Activated T-helper 1 cell treated with anti-CD3 and anti-CD28 coated beads, Interleukin-12 subunit alpha, Interleukin-12 subunit beta, Interleukin-2, Interleukin-4 antibody, amounts not matched to agents 30 ng/mL and 10 ng/mL and 1 ng/mL, durations not matched to agents 14 hours and 24 hours and 36 hours (primary cell): ENCODE results near the gene GUCY1A2. TPM values are rescaled to one million over a fixed set of nuclear protein-coding genes. Genes with fewer than 3 reads are reported as not detected.

ENCODE experiments used
- DNase-seq: peaks from one replicate; pipeline ENCODE4 v3.0.0; 2021; ENCODE audit warnings: low spot score
- H3K27ac Mint-ChIP-seq: one replicate; pipeline ENCODE4 v1.8.0; 2021; ENCODE audit warnings: mild to moderate bottlenecking, mixed read lengths
- H3K27me3 Mint-ChIP-seq: one replicate; pipeline ENCODE4 v1.8.0; 2022; ENCODE audit warnings: mild to moderate bottlenecking, moderate library complexity, mixed read lengths; ENCODE audit not compliant: insufficient read depth
- H3K36me3 Mint-ChIP-seq: one replicate; pipeline ENCODE4 v1.8.0; 2021; ENCODE audit warnings: low read depth, mixed read lengths
- H3K4me1 Mint-ChIP-seq: one replicate; pipeline ENCODE4 v1.8.0; 2021; ENCODE audit warnings: low read depth, mixed read lengths
- H3K4me3 Mint-ChIP-seq: one replicate; pipeline ENCODE4 v1.8.0; 2021; ENCODE audit warnings: mild to moderate bottlenecking, moderate library complexity, mixed read lengths
- H3K9me3 Mint-ChIP-seq: one replicate; pipeline ENCODE4 v1.8.0; 2021; ENCODE audit warnings: mixed read lengths
- intact Hi-C: fragments of 100-400 bp; cut with micrococcal nuclease; formaldehyde crosslinking; loops from one replicate; pipeline ENCODE4 v1.15.1; 2024
- total RNA-seq: library from RNA; stranded (reverse); gene quantifications from 2 replicates; pipeline ENCODE4 v1.2.3, GENCODE V29; 2022

The GUCY1A2 gene
- total RNA-seq, 1 donor from 2014 or later: not detected

- DNase-seq: no peak
- H3K4me1 Mint-ChIP-seq: no peaks in the 10 kb centered on the region
These were observed 29.2 kb downstream of the GUCY1A2 start for GRCh38 chr11:106989078-106989455.

DNA sequence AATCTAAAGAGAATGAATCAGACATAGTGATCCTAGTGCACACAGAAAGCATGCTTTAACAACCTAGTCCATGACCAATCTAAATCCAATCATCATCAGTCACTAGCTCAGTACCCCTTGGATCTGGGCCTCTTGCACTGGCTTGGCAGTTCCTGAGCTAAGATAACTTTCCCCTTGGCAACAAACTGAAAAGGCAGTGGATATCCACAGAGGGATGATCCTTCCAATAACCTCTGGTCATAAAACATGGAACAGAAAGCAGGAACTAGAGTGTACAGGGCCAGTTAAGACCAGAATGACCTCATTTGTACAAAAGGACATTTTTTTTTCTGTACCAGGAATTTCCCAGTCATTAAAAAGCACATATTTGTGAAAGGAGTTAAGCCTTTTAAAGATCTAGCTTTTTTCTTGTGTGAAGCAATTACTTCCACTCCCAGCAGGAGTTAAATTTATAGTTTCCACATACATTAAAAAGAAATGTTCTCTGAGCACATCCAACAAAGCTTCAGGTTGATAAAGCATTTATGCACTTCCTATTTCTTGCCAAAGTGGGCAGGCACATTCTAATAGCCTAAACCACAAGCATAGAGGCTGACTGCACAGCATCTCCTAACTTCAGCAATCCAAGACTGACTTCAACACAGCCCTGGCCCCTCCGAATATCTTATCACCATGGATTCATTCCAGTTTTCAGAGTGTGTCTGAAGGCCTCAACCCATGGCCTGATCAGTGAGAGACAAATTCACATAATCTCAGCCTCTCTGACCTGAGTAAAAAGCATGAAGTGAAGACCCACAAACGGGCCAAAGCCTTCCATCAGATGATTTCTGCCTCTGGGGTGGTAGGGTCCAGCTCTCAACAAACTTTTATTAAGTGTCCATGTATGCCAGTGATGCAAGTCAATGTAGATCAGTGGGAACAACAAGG, 29.9 kb downstream of the GUCY1A2 start:
- H3K4me1 Mint-ChIP-seq: no peaks in the 10 kb centered on the region
- no peaks in the 10 kb centered on the region for H3K36me3 Mint-ChIP-seq
- no peak overlapping the region for H3K4me3 Mint-ChIP-seq
- peaks cover 4% of the 10 kb centered on the region for H3K9me3 Mint-ChIP-seq
- intact Hi-C loops: no loop called here
- no peak for DNase-seq
- no peaks in the 10 kb centered on the region for H3K27me3 Mint-ChIP-seq
- no peak overlapping the region for H3K27ac Mint-ChIP-seq

More at GRCh38 chr11:106989078-106989455, 29.2 kb downstream of the GUCY1A2 start:
- Mint-ChIP-seq H3K36me3 (no peaks in the 10 kb centered on the region), H3K4me3 (no peak overlapping the region), H3K27me3 (no peaks in the 10 kb centered on the region), H3K27ac (no peak overlapping the region), H3K9me3 (peaks cover 4% of the 10 kb centered on the region)
- intact Hi-C loops: no loop called here

GRCh38 chr11:106986673-106987072, 31.6 kb downstream of the GUCY1A2 start:
- Mint-ChIP-seq H3K4me1 (no peaks in the 10 kb centered on the region), H3K36me3 (no peaks in the 10 kb centered on the region), H3K27ac (no peak overlapping the region), H3K4me3 (no peak overlapping the region), H3K27me3 (no peaks in the 10 kb centered on the region), H3K9me3 (no peaks in the 10 kb centered on the region)
- intact Hi-C loops: no loop called here
- no peak for DNase-seq

- Mint-ChIP-seq H3K36me3 (no peaks in the 10 kb centered on the region), H3K27ac (no peak overlapping the region), H3K4me1 (no peaks in the 10 kb centered on the region), H3K9me3 (no peaks in the 10 kb centered on the region), H3K4me3 (no peak overlapping the region), H3K27me3 (no peaks in the 10 kb centered on the region)
- intact Hi-C loops: no loop called here
- DNase-seq: no peak
These were observed 32.0 kb downstream of the GUCY1A2 start for GRCh38 chr11:106986261-106986660.

- DNase-seq: no peak
- H3K4me3 Mint-ChIP-seq: no peak overlapping the region
- intact Hi-C loops: no loop called here
- no peaks in the 10 kb centered on the region for H3K9me3 Mint-ChIP-seq
- no peaks in the 10 kb centered on the region for H3K36me3 Mint-ChIP-seq
- H3K27ac Mint-ChIP-seq: no peak overlapping the region
- no peaks in the 10 kb centered on the region for H3K27me3 Mint-ChIP-seq
- H3K4me1 Mint-ChIP-seq: no peaks in the 10 kb centered on the region
These were observed 34.3 kb downstream of the GUCY1A2 start for GRCh38 chr11:106983991-106984390.

- no peaks in the 10 kb centered on the region for H3K27me3 Mint-ChIP-seq
- no peaks in the 10 kb centered on the region for H3K4me1 Mint-ChIP-seq
- intact Hi-C loops: no loop called here
- no peak overlapping the region for H3K27ac Mint-ChIP-seq
- no peak for DNase-seq
- H3K36me3 Mint-ChIP-seq: no peaks in the 10 kb centered on the region
- no peak overlapping the region for H3K4me3 Mint-ChIP-seq
- no peaks in the 10 kb centered on the region for H3K9me3 Mint-ChIP-seq
These were observed 35.0 kb downstream of the GUCY1A2 start for GRCh38 chr11:106983261-106983660.

DNA sequence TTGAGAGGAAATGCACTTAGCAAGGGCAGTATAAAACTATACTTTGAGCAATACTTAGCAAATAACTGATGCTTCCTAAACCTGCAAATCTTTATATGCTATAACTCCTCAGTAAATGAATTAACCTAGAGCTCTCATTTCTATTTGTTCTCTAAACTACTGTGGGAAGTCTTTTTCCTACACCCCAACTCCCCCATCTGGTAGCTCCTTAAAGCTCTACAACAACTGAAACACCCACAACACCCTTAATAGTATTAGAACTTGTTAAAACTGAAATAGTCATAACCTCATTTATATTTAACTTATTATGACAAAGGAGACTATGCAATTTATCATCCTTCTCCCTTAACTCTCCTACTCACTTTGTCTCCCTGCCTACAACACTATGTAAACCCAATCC, 43.4 kb downstream of the GUCY1A2 start:
- no peak overlapping the region for H3K27ac Mint-ChIP-seq
- intact Hi-C loops: no loop called here
- no peak for DNase-seq
- H3K36me3 Mint-ChIP-seq: no peaks in the 10 kb centered on the region
- no peaks in the 10 kb centered on the region for H3K27me3 Mint-ChIP-seq
- H3K4me3 Mint-ChIP-seq: no peak overlapping the region
- no peaks in the 10 kb centered on the region for H3K4me1 Mint-ChIP-seq
- H3K9me3 Mint-ChIP-seq: no peaks in the 10 kb centered on the region

DNA sequence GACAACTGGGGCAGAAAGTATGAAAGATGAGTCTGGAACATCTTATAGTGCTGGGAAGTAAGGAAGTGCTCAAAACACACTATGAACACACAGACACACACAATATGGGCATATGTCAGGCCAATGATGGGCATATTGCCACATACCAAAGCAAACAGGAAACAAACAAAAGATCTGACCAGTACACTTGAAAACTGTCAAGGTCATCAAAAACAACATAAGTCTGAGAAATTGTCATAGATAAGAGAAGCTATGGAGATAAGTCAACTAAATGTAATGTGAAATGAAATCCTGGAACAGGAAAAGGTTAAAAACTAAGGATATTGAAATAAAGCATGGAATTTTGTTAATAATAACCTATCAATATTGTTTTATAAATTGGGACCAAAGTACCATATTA, 46.4 kb downstream of the GUCY1A2 start:
- Mint-ChIP-seq H3K4me3 (no peak overlapping the region), H3K36me3 (no peaks in the 10 kb centered on the region), H3K27me3 (no peaks in the 10 kb centered on the region), H3K4me1 (no peaks in the 10 kb centered on the region), H3K27ac (no peak overlapping the region), H3K9me3 (no peaks in the 10 kb centered on the region)
- no peak for DNase-seq
- intact Hi-C loops: no loop called here

DNA sequence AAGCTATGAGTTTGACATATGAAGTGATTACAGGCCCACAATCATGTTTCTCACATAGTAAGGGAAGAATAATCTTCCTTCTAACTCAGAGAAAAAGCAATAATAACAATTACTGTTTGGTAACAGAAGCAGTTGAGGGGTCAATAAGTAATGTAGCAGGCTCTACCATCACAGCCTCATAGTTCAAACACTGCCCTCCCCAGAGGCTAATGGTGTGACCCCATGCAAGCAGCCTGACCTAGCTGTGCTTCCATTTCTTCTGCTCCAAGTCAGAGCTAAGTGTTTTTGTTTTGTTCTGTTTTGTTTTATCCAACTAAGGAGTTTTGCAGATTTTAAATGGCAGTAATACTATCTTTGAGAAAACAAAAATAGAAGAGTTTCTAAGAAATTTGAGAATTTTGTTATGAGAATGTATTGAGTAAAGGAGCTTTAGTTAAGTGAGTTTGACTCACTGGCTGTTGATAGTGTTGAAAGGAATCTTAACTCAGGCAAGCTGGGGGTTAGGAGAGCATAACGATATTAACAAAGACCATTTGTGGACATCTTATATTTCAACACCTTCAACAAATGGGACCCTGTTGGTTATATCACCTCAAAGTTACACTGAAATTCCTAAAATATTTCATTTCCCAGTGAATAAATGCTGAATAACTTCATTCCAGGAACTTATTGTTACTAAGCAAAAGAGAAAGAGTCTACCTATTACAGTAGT, 48.5 kb downstream of the GUCY1A2 start:
- H3K36me3 Mint-ChIP-seq: no peaks in the 10 kb centered on the region
- H3K27me3 Mint-ChIP-seq: no peaks in the 10 kb centered on the region
- H3K27ac Mint-ChIP-seq: no peak overlapping the region
- no peak for DNase-seq
- no peak overlapping the region for H3K4me3 Mint-ChIP-seq
- H3K4me1 Mint-ChIP-seq: no peaks in the 10 kb centered on the region
- intact Hi-C loops: no loop called here
- no peaks in the 10 kb centered on the region for H3K9me3 Mint-ChIP-seq

DNA sequence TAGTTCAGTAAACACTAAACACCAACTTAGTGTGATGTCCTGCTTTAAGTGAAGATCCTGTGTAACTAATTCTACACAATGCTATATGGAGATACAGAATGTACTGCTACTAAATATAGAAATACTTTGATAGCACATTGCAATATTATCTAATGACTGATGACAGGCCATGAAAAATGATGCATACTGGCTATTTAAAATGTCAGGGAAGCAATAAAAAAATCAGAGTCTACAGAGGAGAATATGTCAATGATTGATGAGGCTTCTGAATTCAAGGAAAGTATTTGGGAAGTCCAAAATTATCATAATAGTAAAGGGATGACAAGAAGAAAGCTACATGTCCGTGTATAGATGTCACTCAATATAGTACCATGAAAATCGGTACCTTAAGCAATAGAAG, 55.3 kb downstream of the GUCY1A2 start:
- DNase-seq: no peak
- intact Hi-C loops: no loop called here
- H3K27ac Mint-ChIP-seq: no peak overlapping the region
- no peaks in the 10 kb centered on the region for H3K36me3 Mint-ChIP-seq
- H3K4me1 Mint-ChIP-seq: no peaks in the 10 kb centered on the region
- no peak overlapping the region for H3K4me3 Mint-ChIP-seq
- no peaks in the 10 kb centered on the region for H3K27me3 Mint-ChIP-seq
- no peaks in the 10 kb centered on the region for H3K9me3 Mint-ChIP-seq

DNA sequence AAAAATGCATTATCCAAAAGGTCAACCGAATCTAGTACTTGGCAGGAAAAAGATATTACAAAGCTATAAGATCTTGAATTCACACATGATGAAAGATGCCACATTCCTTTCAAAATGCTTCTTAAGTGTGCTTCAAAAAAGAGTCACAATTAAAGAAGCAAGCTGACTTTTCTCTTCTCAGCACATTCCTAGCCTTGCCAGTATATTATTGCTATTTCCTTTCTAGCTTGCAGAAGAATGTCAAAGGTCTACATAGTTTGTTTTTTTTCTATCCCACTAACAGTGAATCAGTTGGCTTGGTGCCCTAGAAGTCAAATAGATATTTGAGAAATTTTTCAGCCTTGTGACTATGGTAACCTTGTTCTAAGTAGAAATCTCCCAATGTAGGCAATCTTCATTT, 56.8 kb downstream of the GUCY1A2 start:
- no peak overlapping the region for H3K4me3 Mint-ChIP-seq
- intact Hi-C loops: no loop called here

DNA sequence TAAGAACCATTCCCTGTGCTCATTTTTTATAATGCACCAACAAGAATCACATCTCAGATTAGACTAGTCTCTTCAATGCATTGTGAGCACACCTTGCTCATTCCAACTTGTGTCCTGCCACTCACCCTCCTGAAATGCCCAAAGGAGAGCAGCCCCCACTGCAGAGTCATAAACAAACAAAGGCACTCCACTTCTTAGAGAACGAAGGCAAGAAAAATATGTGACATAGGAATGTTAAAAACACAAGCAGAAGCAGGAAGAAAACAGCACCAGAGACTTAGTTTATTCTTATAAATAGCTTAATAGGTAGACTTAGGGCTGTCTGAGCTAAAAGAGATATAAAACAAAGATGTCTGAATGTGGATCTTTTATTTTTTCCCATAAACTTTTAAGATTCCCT, 57.2 kb downstream of the GUCY1A2 start:
- DNase-seq: no peak
- Mint-ChIP-seq H3K4me1 (no peaks in the 10 kb centered on the region), H3K9me3 (peaks cover 5% of the 10 kb centered on the region), H3K4me3 (no peak overlapping the region), H3K27ac (no peak overlapping the region), H3K27me3 (no peaks in the 10 kb centered on the region), H3K36me3 (no peaks in the 10 kb centered on the region)
- intact Hi-C loops: no loop called here

More for the DNA sequence above, 56.8 kb downstream of the GUCY1A2 start:
- Mint-ChIP-seq H3K4me1 (no peaks in the 10 kb centered on the region), H3K36me3 (no peaks in the 10 kb centered on the region), H3K27ac (no peak overlapping the region), H3K9me3 (peaks cover under 1% of the 10 kb centered on the region), H3K27me3 (no peaks in the 10 kb centered on the region)
- DNase-seq: no peak

- H3K27me3 Mint-ChIP-seq: no peaks in the 10 kb centered on the region
- peaks cover 10% of the 10 kb centered on the region for H3K9me3 Mint-ChIP-seq
- H3K4me1 Mint-ChIP-seq: no peaks in the 10 kb centered on the region
- intact Hi-C loops: no loop called here
- DNase-seq: no peak
- no peaks in the 10 kb centered on the region for H3K36me3 Mint-ChIP-seq
- no peak overlapping the region for H3K27ac Mint-ChIP-seq
- H3K4me3 Mint-ChIP-seq: no peak overlapping the region
These were observed 58.5 kb downstream of the GUCY1A2 start for GRCh38 chr11:106959800-106960199.
